Vagina (tissue), 2 donors: ENCODE data around the gene RNF141.

ENCODE experiments used
- CTCF ChIP-seq, 3 experiments: fragments of 450-650 bp in 2 of 3; fragments of 200-600 bp in 1 of 3; sonication (generic) in 1 of 3; IDR thresholded peaks; one replicate each; pipeline ENCODE4 v1.5.1; 2017 to 2019; ENCODE audit warnings: antibody characterized with exemption in 3 of 3, mild to moderate bottlenecking in 2 of 3, moderate library complexity in 2 of 3
- POLR2A ChIP-seq, 2 donors: fragments of 450-650 bp; IDR thresholded peaks; one replicate each; pipeline ENCODE4 v1.6.1; 2017; ENCODE audit warnings: antibody characterized with exemption in 2 of 2, mild to moderate bottlenecking in 2 of 2, moderate library complexity in 2 of 2
- POLR2AphosphoS5 ChIP-seq, 2 donors: sonication (generic); formaldehyde crosslinking; IDR thresholded peaks; one replicate each; pipeline ENCODE4 v1.9.0; 2017; ENCODE audit warnings: antibody characterized with exemption in 2 of 2, mild to moderate bottlenecking in 2 of 2, low read depth in 1 of 2; ENCODE audit not compliant: insufficient read depth in 1 of 2

DNA sequence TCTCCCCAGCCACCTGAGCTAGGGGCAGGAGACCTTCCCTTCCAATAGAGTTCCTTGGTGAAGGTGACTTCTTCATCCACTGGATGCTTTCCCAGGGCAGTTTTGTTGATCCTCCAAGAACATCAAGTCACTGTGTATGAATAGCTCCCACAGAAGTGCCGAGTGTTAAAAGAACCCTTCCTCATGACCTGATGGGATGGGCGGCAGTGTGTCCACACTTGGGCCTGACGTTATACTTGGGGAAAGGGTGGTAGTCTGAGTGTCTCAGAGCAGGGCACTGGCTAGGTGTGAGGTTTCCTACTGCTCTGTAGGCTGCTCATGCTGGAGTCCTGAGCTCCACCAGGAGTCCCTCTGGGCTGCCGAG is 35.0 kb upstream of the RNF141 start:
- TF ChIP-seq POLR2AphosphoS5 (IDR thresholded peaks at IDR 0.05; ENCODE audit: insufficient read depth in 1 of 2, low read depth in 1 of 2) = no peak
- TF ChIP-seq CTCF (IDR thresholded peaks at IDR 0.05) = no peak
- no peak for TF ChIP-seq POLR2A (IDR thresholded peaks at IDR 0.05)
